Activated naive CD8-positive, alpha-beta T cell treated with anti-CD3 and anti-CD28 coated beads, Interleukin-2, amount 10 ng/mL, durations not matched to agents 7 days and 5 days (primary cell): ENCODE results near the gene RETREG1. TPM values are rescaled to one million over a fixed set of nuclear protein-coding genes. Genes with fewer than 3 reads are reported as not detected.
A peak's percentile ranks its signal among the peaks of the same experiment; 100 is the strongest.

ENCODE experiments used
- ATAC-seq: fragments of 150-1000 bp; cut with Tn5 transposase; one replicate; pipeline ENCODE4 v1.10.0; 2021; ENCODE audit warnings: low read depth, moderate library complexity
- POLR2A ChIA-PET: fragments of 350-600 bp; sonication (Branson Sonifier 250); formaldehyde crosslinking; loops from one replicate; lab custom pipeline; 2021; ENCODE audit warnings: antibody characterized with exemption; lab: Charles Lee
- DNase-seq: peaks from one replicate; pipeline ENCODE4 v3.0.0; 2021
- H3K27ac Mint-ChIP-seq: one replicate; pipeline ENCODE4 v1.8.0; 2022; ENCODE audit warnings: mild to moderate bottlenecking, mixed read lengths
- H3K27me3 Mint-ChIP-seq: one replicate; pipeline ENCODE4 v1.8.0; 2022; ENCODE audit warnings: mild to moderate bottlenecking, moderate library complexity, mixed read lengths
- H3K36me3 Mint-ChIP-seq: one replicate; pipeline ENCODE4 v1.8.0; 2021; ENCODE audit warnings: mild to moderate bottlenecking, mixed read lengths
- H3K4me1 Mint-ChIP-seq: one replicate; pipeline ENCODE4 v1.8.0; 2021; ENCODE audit warnings: mixed read lengths
- H3K4me3 Mint-ChIP-seq: one replicate; pipeline ENCODE4 v1.8.0; 2022; ENCODE audit warnings: mild to moderate bottlenecking, moderate library complexity, mixed read lengths
- H3K9me3 Mint-ChIP-seq: one replicate; pipeline ENCODE4 v1.8.0; 2021; ENCODE audit warnings: mixed read lengths
- total RNA-seq, 2 experiments: library from RNA; stranded (reverse); gene quantifications; one replicate each; pipeline ENCODE4 v1.2.3, GENCODE V29; 2021

The RETREG1 gene
- total RNA-seq, 2 experiments from 2014 or later, result 50.9 to 59.8 TPM

- Mint-ChIP-seq H3K27ac (no peak overlapping the region), H3K9me3 (peaks cover 12% of the 10 kb centered on the region), H3K4me1 (peaks cover 36% of the 10 kb centered on the region), H3K36me3 (peaks cover 67% of the 10 kb centered on the region), H3K4me3 (no peak overlapping the region), H3K27me3 (no peaks in the 10 kb centered on the region)
- DNase-seq (no peak), ATAC-seq (no peak)
- POLR2A ChIA-PET, result no interaction called here
Measured at GRCh38 chr5:16606628-16607027, 10.2 kb downstream of the RETREG1 start.

GRCh38 chr5:16603701-16604100, 13.1 kb downstream of the RETREG1 start:
- DNase-seq, result no peak
- Mint-ChIP-seq H3K4me3 (no peak overlapping the region), H3K36me3 (peaks cover 68% of the 10 kb centered on the region), H3K27ac (no peak overlapping the region), H3K27me3 (no peaks in the 10 kb centered on the region), H3K4me1 (peaks cover 41% of the 10 kb centered on the region), H3K9me3 (peaks cover 5% of the 10 kb centered on the region)
- ATAC-seq, result no peak
- POLR2A ChIA-PET, result interaction anchor here (2.5 kb wide), 1 partner anchor 13 kb away, joined by 6 read pairs; the partner anchor contains the start of gene RETREG1

- peaks cover 68% of the 10 kb centered on the region for H3K36me3 Mint-ChIP-seq
- no peak overlapping the region for H3K4me3 Mint-ChIP-seq
- POLR2A ChIA-PET, result interaction anchor here (1.4 kb wide), 1 partner anchor 14 kb away, joined by 4 read pairs; no protein-coding TSS in a partner anchor
- peaks cover 4% of the 10 kb centered on the region for H3K9me3 Mint-ChIP-seq
- H3K27ac Mint-ChIP-seq, result no peak overlapping the region
- no peaks in the 10 kb centered on the region for H3K27me3 Mint-ChIP-seq
- peaks cover 40% of the 10 kb centered on the region for H3K4me1 Mint-ChIP-seq
- no peak for DNase-seq
- ATAC-seq, result no peak
Measured at GRCh38 chr5:16603295-16603694, 13.5 kb downstream of the RETREG1 start.

- H3K27ac Mint-ChIP-seq, result no peak overlapping the region
- no peaks in the 10 kb centered on the region for H3K27me3 Mint-ChIP-seq
- H3K4me3 Mint-ChIP-seq, result no peak overlapping the region
- ATAC-seq, result no peak
- POLR2A ChIA-PET, result interaction anchor here (1.4 kb wide), 1 partner anchor 15 kb away, joined by 4 read pairs; no protein-coding TSS in a partner anchor
- H3K36me3 Mint-ChIP-seq, result peaks cover 73% of the 10 kb centered on the region
- peaks cover 4% of the 10 kb centered on the region for H3K9me3 Mint-ChIP-seq
- H3K4me1 Mint-ChIP-seq, result peaks cover 43% of the 10 kb centered on the region
- no peak for DNase-seq
Measured at GRCh38 chr5:16602182-16602581, 14.6 kb downstream of the RETREG1 start.

GRCh38 chr5:16600946-16601345, 15.9 kb downstream of the RETREG1 start:
- Mint-ChIP-seq H3K27ac (peak overlapping the region; percentile 33), H3K4me3 (peak overlapping the region; percentile 27), H3K27me3 (no peaks in the 10 kb centered on the region), H3K36me3 (peaks cover 67% of the 10 kb centered on the region), H3K4me1 (peaks cover 41% of the 10 kb centered on the region), H3K9me3 (no peaks in the 10 kb centered on the region)
- ATAC-seq, result no peak
- POLR2A ChIA-PET, result no interaction called here
- no peak for DNase-seq

GRCh38 chr5:16600397-16600796, 16.4 kb downstream of the RETREG1 start:
- Mint-ChIP-seq H3K4me3 (peak overlapping the region; percentile 27), H3K9me3 (no peaks in the 10 kb centered on the region), H3K4me1 (peaks cover 39% of the 10 kb centered on the region), H3K27me3 (no peaks in the 10 kb centered on the region), H3K27ac (peak overlapping the region; percentile 33), H3K36me3 (peaks cover 67% of the 10 kb centered on the region)
- POLR2A ChIA-PET, result no interaction called here
- no peak for ATAC-seq
- DNase-seq, result no peak

- Mint-ChIP-seq H3K4me3 (no peak overlapping the region), H3K9me3 (no peaks in the 10 kb centered on the region)
Measured at GRCh38 chr5:16597946-16598694, 18.7 kb downstream of the RETREG1 start.

GRCh38 chr5:16596581-16596940, 20.2 kb downstream of the RETREG1 start:
- Mint-ChIP-seq H3K27me3 (no peaks in the 10 kb centered on the region), H3K4me1 (peaks cover 25% of the 10 kb centered on the region), H3K4me3 (no peak overlapping the region), H3K9me3 (peaks cover 1% of the 10 kb centered on the region), H3K36me3 (peaks cover 62% of the 10 kb centered on the region), H3K27ac (no peak overlapping the region)
- no peak for DNase-seq
- POLR2A ChIA-PET, result no interaction called here
- ATAC-seq, result no peak

More at GRCh38 chr5:16597946-16598694, 18.7 kb downstream of the RETREG1 start:
- POLR2A ChIA-PET, result no interaction called here
- Mint-ChIP-seq H3K4me1 (peaks cover 23% of the 10 kb centered on the region), H3K27me3 (no peaks in the 10 kb centered on the region), H3K36me3 (peaks cover 64% of the 10 kb centered on the region), H3K27ac (peak overlapping the region; percentile 53)
- DNase-seq (no peak), ATAC-seq (no peak)

- peaks cover 25% of the 10 kb centered on the region for H3K4me1 Mint-ChIP-seq
- no peak overlapping the region for H3K27ac Mint-ChIP-seq
- POLR2A ChIA-PET, result no interaction called here
Measured at GRCh38 chr5:16595881-16596580, 20.8 kb downstream of the RETREG1 start.

GRCh38 chr5:16593628-16594027, 23.2 kb downstream of the RETREG1 start:
- H3K4me1 Mint-ChIP-seq, result peaks cover 17% of the 10 kb centered on the region
- ATAC-seq, result no peak
- POLR2A ChIA-PET, result interaction anchor here (0.9 kb wide), 1 partner anchor 24 kb away, joined by 3 read pairs; the partner anchor contains the start of gene RETREG1

More at GRCh38 chr5:16595881-16596580, 20.8 kb downstream of the RETREG1 start:
- H3K27me3 Mint-ChIP-seq, result no peaks in the 10 kb centered on the region
- peaks cover 1% of the 10 kb centered on the region for H3K9me3 Mint-ChIP-seq
- H3K36me3 Mint-ChIP-seq, result peaks cover 62% of the 10 kb centered on the region
- DNase-seq, result no peak
- no peak overlapping the region for H3K4me3 Mint-ChIP-seq
- ATAC-seq, result no peak

GRCh38 chr5:16593013-16593412, 23.8 kb downstream of the RETREG1 start:
- H3K9me3 Mint-ChIP-seq, result peaks cover 4% of the 10 kb centered on the region
- H3K27me3 Mint-ChIP-seq, result no peaks in the 10 kb centered on the region
- H3K4me1 Mint-ChIP-seq, result peaks cover 15% of the 10 kb centered on the region
- peaks cover 63% of the 10 kb centered on the region for H3K36me3 Mint-ChIP-seq
- POLR2A ChIA-PET, result no interaction called here
- H3K27ac Mint-ChIP-seq, result no peak overlapping the region
- no peak overlapping the region for H3K4me3 Mint-ChIP-seq
- no peak for DNase-seq
- no peak for ATAC-seq

More at GRCh38 chr5:16593628-16594027, 23.2 kb downstream of the RETREG1 start:
- Mint-ChIP-seq H3K27ac (no peak overlapping the region), H3K9me3 (peaks cover 4% of the 10 kb centered on the region), H3K36me3 (peaks cover 64% of the 10 kb centered on the region), H3K4me3 (no peak overlapping the region), H3K27me3 (no peaks in the 10 kb centered on the region)
- DNase-seq, result no peak

GRCh38 chr5:16592255-16592654, 24.5 kb downstream of the RETREG1 start:
- no peak for DNase-seq
- no peaks in the 10 kb centered on the region for H3K27me3 Mint-ChIP-seq
- POLR2A ChIA-PET, result no interaction called here
- peaks cover 4% of the 10 kb centered on the region for H3K9me3 Mint-ChIP-seq
- peaks cover 62% of the 10 kb centered on the region for H3K36me3 Mint-ChIP-seq
- ATAC-seq, result no peak
- H3K4me3 Mint-ChIP-seq, result no peak overlapping the region
- H3K27ac Mint-ChIP-seq, result no peak overlapping the region
- H3K4me1 Mint-ChIP-seq, result peaks cover 13% of the 10 kb centered on the region

- no peaks in the 10 kb centered on the region for H3K27me3 Mint-ChIP-seq
- H3K4me1 Mint-ChIP-seq, result peaks cover 15% of the 10 kb centered on the region
- peaks cover 63% of the 10 kb centered on the region for H3K36me3 Mint-ChIP-seq
- H3K27ac Mint-ChIP-seq, result no peak overlapping the region
- ATAC-seq, result no peak
- no peak for DNase-seq
- no peak overlapping the region for H3K4me3 Mint-ChIP-seq
- H3K9me3 Mint-ChIP-seq, result peaks cover 6% of the 10 kb centered on the region
- POLR2A ChIA-PET, result no interaction called here
Measured at GRCh38 chr5:16590685-16591084, 26.1 kb downstream of the RETREG1 start.
